ENCODE data around the gene MACROD1.

DNA sequence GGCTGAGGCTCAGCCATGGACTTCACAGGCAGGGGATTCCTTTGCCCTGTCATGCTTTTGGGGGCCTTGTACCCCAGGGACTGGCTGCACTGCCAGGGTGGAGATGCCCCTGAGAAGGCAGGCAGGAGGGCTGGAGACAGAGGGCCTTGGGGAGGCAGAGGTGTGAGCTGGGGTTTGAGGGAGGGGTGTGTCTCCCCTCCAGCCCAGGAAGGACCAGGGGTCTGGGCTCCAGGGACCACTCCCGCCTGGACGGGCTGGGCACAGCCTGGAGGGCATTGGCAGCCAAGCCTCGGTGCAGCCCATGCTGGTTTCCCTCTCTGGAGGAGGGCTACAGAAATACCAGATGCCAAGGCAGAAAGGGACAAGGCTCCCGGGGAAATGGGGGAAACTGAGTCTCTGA lies 160.2 kb downstream of the MACROD1 start:
- TF ChIP-seq, protein P1, sequence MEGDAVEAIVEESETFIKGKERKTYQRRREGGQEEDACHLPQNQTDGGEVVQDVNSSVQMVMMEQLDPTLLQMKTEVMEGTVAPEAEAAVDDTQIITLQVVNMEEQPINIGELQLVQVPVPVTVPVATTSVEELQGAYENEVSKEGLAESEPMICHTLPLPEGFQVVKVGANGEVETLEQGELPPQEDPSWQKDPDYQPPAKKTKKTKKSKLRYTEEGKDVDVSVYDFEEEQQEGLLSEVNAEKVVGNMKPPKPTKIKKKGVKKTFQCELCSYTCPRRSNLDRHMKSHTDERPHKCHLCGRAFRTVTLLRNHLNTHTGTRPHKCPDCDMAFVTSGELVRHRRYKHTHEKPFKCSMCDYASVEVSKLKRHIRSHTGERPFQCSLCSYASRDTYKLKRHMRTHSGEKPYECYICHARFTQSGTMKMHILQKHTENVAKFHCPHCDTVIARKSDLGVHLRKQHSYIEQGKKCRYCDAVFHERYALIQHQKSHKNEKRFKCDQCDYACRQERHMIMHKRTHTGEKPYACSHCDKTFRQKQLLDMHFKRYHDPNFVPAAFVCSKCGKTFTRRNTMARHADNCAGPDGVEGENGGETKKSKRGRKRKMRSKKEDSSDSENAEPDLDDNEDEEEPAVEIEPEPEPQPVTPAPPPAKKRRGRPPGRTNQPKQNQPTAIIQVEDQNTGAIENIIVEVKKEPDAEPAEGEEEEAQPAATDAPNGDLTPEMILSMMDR (IDR thresholded peaks at IDR 0.05): no peak
- TF ChIP-seq POLR2A (IDR thresholded peaks at IDR 0.05): no peak
